NB4 (cell line): ENCODE measurements around the gene TRIOBP.

Experiments
- DNase-seq: peaks from one replicate; pipeline ENCODE4 v3.0.0; 2010; ENCODE audit warnings: low read depth
- H3K4me3 ChIP-seq: one replicate; pipeline ENCODE4 v1.5.1; 2011; ENCODE audit warnings: mild to moderate bottlenecking, low read depth, low read length, moderate library complexity
- CTCF ChIP-seq: IDR thresholded peaks from one replicate; pipeline ENCODE4 v1.5.1; 2012; ENCODE audit warnings: low read depth, low read length
- MAX ChIP-seq: IDR thresholded peaks from 2 replicates; pipeline ENCODE4 v1.6.1; 2011; ENCODE audit warnings: low read depth, low read length
- MYC ChIP-seq: IDR thresholded peaks from 2 replicates; pipeline ENCODE4 v1.6.1; 2011; ENCODE audit warnings: low read depth, low read length
- POLR2A ChIP-seq: IDR thresholded peaks from 2 replicates; pipeline ENCODE4 v1.6.1; 2011; ENCODE audit warnings: mild to moderate bottlenecking; ENCODE audit not compliant: insufficient read length; ENCODE audit errors: extremely low read depth

The TRIOBP gene

GRCh38 chr22:37771081-37771480 is 74.2 kb downstream of the TRIOBP start:
- DNase-seq = no peak
- H3K4me3 ChIP-seq = no peak overlapping the region
- TF ChIP-seq POLR2A = no peak
- no peak for TF ChIP-seq MYC
- TF ChIP-seq MAX = no peak
- no peak for TF ChIP-seq CTCF

- no peak for TF ChIP-seq POLR2A
- no peak for TF ChIP-seq CTCF
- no peak for TF ChIP-seq MYC
- no peak for TF ChIP-seq MAX
- no peak overlapping the region for H3K4me3 ChIP-seq
- no peak for DNase-seq
These were observed 75.0 kb downstream of the TRIOBP start for GRCh38 chr22:37771702-37772427.

- TF ChIP-seq MAX (no peak), MYC (no peak), CTCF (no peak), POLR2A (no peak)
- DNase-seq = no peak
These were observed 77.9 kb downstream of the TRIOBP start for GRCh38 chr22:37774728-37775127.

GRCh38 chr22:37775785-37776638 is 79.2 kb downstream of the TRIOBP start:
- H3K4me3 ChIP-seq = no peak overlapping the region
- no peak for TF ChIP-seq POLR2A
- TF ChIP-seq CTCF = no peak
- TF ChIP-seq MAX = no peak
- no peak for TF ChIP-seq MYC
- DNase-seq = no peak

More at GRCh38 chr22:37774728-37775127, 77.9 kb downstream of the TRIOBP start:
- no peak overlapping the region for H3K4me3 ChIP-seq

- TF ChIP-seq POLR2A (no peak), MAX (no peak), CTCF (no peak), MYC (no peak)
- DNase-seq = no peak
- H3K4me3 ChIP-seq = no peak overlapping the region
These were observed 79.8 kb downstream of the TRIOBP start for GRCh38 chr22:37776639-37777005.
